Spleen (tissue), 11 donors: ENCODE results near the gene SH3BGRL2. TPM values are rescaled to one million over a fixed set of nuclear protein-coding genes. Genes with fewer than 3 reads are reported as not detected.

Experiments used
- DNase-seq: peaks from one replicate; pipeline ENCODE4 v3.0.0-alpha.2; 2020
- H3K27ac ChIP-seq, 8 donors: fragments of 200-600 bp; sonication (generic) in 7 of 8; 1 replicate in 4 of 8; 2 replicates in 4 of 8; pipeline versions ENCODE4 v1.5.0 to v1.8.0; 2016 to 2021; ENCODE audit warnings: inconsistent platforms in 4 of 8, mild to moderate bottlenecking in 4 of 8, moderate library complexity in 1 of 8
- H3K27me3 ChIP-seq, 7 donors: fragments of 200-600 bp; sonication (generic) in 6 of 7; replicated peaks in 1 of 7; 1 replicate in 4 of 7; 2 replicates in 3 of 7; pipeline versions ENCODE4 v1.5.0 to v1.8.0; 2016 to 2021; ENCODE audit warnings: inconsistent platforms in 3 of 7, mild to moderate bottlenecking in 1 of 7
- H3K36me3 ChIP-seq, 6 donors: fragments of 200-600 bp; sonication (generic) in 5 of 6; 1 replicate in 4 of 6; 2 replicates in 2 of 6; pipeline versions ENCODE4 v1.5.0 to v1.8.0; 2016 to 2021; ENCODE audit warnings: inconsistent platforms in 2 of 6
- H3K4me1 ChIP-seq, 6 donors: fragments of 200-600 bp; sonication (generic) in 5 of 6; 1 replicate in 3 of 6; 2 replicates in 3 of 6; pipeline versions ENCODE4 v1.5.0 to v1.8.0; 2016 to 2021; ENCODE audit warnings: inconsistent platforms in 3 of 6
- H3K4me3 ChIP-seq, 8 donors: fragments of 200-600 bp; sonication (generic) in 7 of 8; 1 replicate in 4 of 8; 2 replicates in 4 of 8; pipeline versions ENCODE4 v1.5.0 to v1.8.0; 2016 to 2021; ENCODE audit warnings: inconsistent platforms in 4 of 8, mild to moderate bottlenecking in 4 of 8, moderate library complexity in 2 of 8
- H3K9me3 ChIP-seq, 8 donors: fragments of 200-600 bp; sonication (generic) in 7 of 8; 1 replicate in 4 of 8; 2 replicates in 4 of 8; pipeline versions ENCODE4 v1.5.0 to v1.8.0; 2016 to 2021; ENCODE audit warnings: inconsistent platforms in 4 of 8
- CTCF ChIP-seq, 11 experiments: fragments of 200-600 bp in 7 of 11; fragments of 450-650 bp in 4 of 11; sonication (generic) in 4 of 11; IDR thresholded peaks in 8 of 11; conservative IDR thresholded peaks in 3 of 11; 1 replicate in 7 of 11; 2 replicates in 4 of 11; pipeline versions ENCODE4 v1.4.0 to v1.8.0; 2016 to 2021; ENCODE audit warnings: antibody characterized with exemption in 11 of 11, inconsistent platforms in 4 of 11, mild to moderate bottlenecking in 1 of 11
- POLR2A ChIP-seq, 3 donors: fragments of 450-650 bp; IDR thresholded peaks; one replicate each; pipeline ENCODE4 v1.5.1; 2017; ENCODE audit warnings: antibody characterized with exemption in 3 of 3, mild to moderate bottlenecking in 1 of 3
- POLR2AphosphoS5 ChIP-seq, 3 donors: sonication (generic); formaldehyde crosslinking; IDR thresholded peaks; one replicate each; pipeline ENCODE4 v1.5.1; 2017; ENCODE audit warnings: antibody characterized with exemption in 3 of 3
- WGBS, 5 donors: extraction: QIAGEN DNeasy Blood & Tissue Kit in 3 of 5; methylation state at CpG; one replicate each; pipeline versions ENCODE4 v1.1.5 to v1.1.7; 2013 to 2018; 5-methylcytosine and 5-hydroxymethylcytosine counted together
- intact Hi-C: fragments of 100-400 bp; cut with DNase I; formaldehyde crosslinking; loops from one replicate; pipeline ENCODE4 v1.15.0; 2023; ENCODE audit warnings: low total_unique reads
- polyA plus RNA-seq, 3 donors: library from polyadenylated mRNA; stranded (reverse); fragments of 200-250 nt; gene quantifications; one replicate each; pipeline ENCODE4 v1.2.1, GENCODE V29; 2013
- total RNA-seq, 7 donors: library from RNA; depleted of rRNA in 3 of 7; stranded (reverse); fragments of >200 nt in 3 of 7; fragmentation: NEBNext Ultra II Directional in 4 of 7; extraction: Animal tissue kit (Norgen Biotek cat#: 25700) in 4 of 7; gene quantifications; one replicate each; pipeline versions ENCODE4 v1.1.0 to v1.2.1, GENCODE V29; 2016 to 2021
- donor health status: healthy with polysubstance abuse.
- donor health status: DM: no; HTN: no; CAD: no; lungs with moderate emphysema.
- donor health status: DM: no; HTN: no; CAD: no.
- donor health status: Bipolar disorder and iron deficiency.
- donor health status: healthy.
- donor health status: DM: no; HTN: no; CAD: no.
- donor health status: DM: yes; HTN: yes; CAD: no.

The SH3BGRL2 gene
- total and polyA plus RNA-seq, 10 donors, result 1.8 to 24.6 (median 10.9) TPM

DNA sequence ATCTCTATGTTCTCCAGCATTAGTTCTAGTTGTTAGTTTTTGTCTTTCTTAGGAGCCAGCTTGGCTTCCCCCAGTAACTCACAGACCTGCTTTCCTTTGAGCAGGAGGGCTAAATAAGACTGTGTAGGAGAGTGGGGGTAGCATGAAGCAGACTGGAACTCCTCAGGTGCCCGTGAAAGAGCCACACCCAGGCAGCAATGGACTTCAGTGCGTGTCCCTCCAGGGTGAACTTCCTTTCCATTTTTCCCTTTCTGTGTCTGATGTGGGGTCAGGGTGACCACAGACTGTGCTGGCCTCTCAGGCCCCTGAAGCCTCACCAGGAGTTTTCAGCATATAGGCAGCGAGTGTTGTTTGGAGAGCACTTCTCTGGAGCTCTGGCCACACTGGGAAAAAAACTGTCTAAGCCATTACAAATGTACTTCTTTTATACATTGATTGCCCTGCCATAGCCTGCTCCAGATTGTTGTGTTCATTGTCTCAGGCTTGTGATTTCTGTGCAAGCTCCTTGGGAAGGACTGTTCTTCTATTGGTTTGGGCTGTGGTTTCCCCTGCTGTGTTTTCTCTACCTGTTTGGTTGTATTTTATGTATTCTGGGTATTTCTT, 55.7 kb downstream of the SH3BGRL2 start:
- Histone ChIP-seq H3K9me3 (peaks cover 0 to 5% (median 0%) of the 10 kb centered on the region in 8 donors), H3K27me3 (no peaks in the 10 kb centered on the region), H3K4me1 (no peaks in the 10 kb centered on the region), H3K27ac (no peak overlapping the region), H3K4me3 (no peak overlapping the region), H3K36me3 (no peaks in the 10 kb centered on the region)
- 61 to 90% (median 71%) methylated on average over 3 of the region's 3 CpGs for WGBS, 5 donors
- TF ChIP-seq POLR2AphosphoS5 (IDR thresholded peaks at IDR 0.05), result no peak
- no peak for TF ChIP-seq POLR2A (IDR thresholded peaks at IDR 0.05)
- TF ChIP-seq CTCF (IDR thresholded peaks at IDR 0.05 in 8 of 11, conservative IDR thresholded peaks at IDR 0.05 in 3 of 11), result no peak
- no peak for DNase-seq
- intact Hi-C loops, result no loop called here

DNA sequence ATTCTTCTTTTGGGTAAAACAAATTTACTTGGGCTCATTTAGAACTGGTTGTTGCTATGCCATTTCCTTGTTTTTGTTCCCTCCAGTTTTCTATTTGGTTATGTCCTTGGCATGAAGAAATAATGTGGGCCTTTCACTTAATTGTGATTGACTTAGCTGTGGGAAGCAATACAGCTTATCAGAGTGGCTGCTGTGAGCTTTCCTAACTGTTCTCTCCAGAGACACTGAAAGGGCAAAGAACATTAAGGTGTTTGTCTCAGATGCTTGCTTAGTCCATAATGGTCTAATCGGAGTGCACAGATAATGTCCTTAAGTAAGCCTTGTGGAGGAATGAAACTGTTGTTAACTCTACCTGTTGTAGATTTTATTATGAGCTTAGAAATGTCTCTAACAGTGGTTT, 56.6 kb downstream of the SH3BGRL2 start:
- no peak overlapping the region for H3K27ac ChIP-seq
- peaks cover 0 to 3% (median 0%) of the 10 kb centered on the region in 8 donors for H3K9me3 ChIP-seq
- H3K4me3 ChIP-seq, result no peak overlapping the region
- no peak for DNase-seq
- 84 to 98% (median 88%) methylated on average over 1 of the region's 1 CpG for WGBS, 5 donors
- TF ChIP-seq POLR2A (IDR thresholded peaks at IDR 0.05) (no peak), POLR2AphosphoS5 (IDR thresholded peaks at IDR 0.05) (no peak), CTCF (IDR thresholded peaks at IDR 0.05 in 8 of 11, conservative IDR thresholded peaks at IDR 0.05 in 3 of 11) (no peak)
- no peaks in the 10 kb centered on the region for H3K36me3 ChIP-seq
- intact Hi-C loops, result no loop called here
- no peaks in the 10 kb centered on the region for H3K4me1 ChIP-seq
- no peaks in the 10 kb centered on the region for H3K27me3 ChIP-seq

DNA sequence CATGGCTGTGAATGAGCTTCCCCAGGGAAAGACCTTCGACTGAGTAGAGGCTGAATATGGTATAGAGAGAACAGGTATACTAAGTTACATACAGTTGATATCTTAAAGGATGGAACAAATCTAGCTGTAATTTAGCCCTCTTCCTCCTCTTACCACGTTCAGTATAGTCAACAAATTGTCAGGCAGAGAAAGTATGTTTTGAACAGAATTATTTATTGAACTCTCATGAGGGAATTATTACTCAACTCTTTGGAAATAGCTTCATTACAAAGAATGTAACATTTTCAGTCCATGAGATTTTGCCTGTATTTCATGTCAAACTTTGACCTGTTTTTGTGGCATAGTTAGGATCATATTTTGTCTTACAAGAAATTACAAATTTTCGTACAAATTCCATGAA, 63.0 kb downstream of the SH3BGRL2 start:
- 69 to 79% (median 77%) methylated on average over 3 of the region's 3 CpGs for WGBS, 5 donors
- no peaks in the 10 kb centered on the region for H3K9me3 ChIP-seq
- no peak for DNase-seq
- intact Hi-C loops, result no loop called here
- H3K36me3 ChIP-seq, result no peaks in the 10 kb centered on the region
- H3K4me1 ChIP-seq, result no peaks in the 10 kb centered on the region
- no peak overlapping the region for H3K27ac ChIP-seq
- TF ChIP-seq POLR2A (IDR thresholded peaks at IDR 0.05), result no peak
- TF ChIP-seq CTCF (IDR thresholded peaks at IDR 0.05 in 8 of 11, conservative IDR thresholded peaks at IDR 0.05 in 3 of 11), result no peak
- no peak for TF ChIP-seq POLR2AphosphoS5 (IDR thresholded peaks at IDR 0.05)
- H3K4me3 ChIP-seq, result no peak overlapping the region
- no peaks in the 10 kb centered on the region for H3K27me3 ChIP-seq

- intact Hi-C loops, result no loop called here
- TF ChIP-seq POLR2A (IDR thresholded peaks at IDR 0.05), result no peak
- no peak for TF ChIP-seq CTCF (IDR thresholded peaks at IDR 0.05 in 8 of 11, conservative IDR thresholded peaks at IDR 0.05 in 3 of 11)
- TF ChIP-seq POLR2AphosphoS5 (IDR thresholded peaks at IDR 0.05), result no peak
- 83 to 94% (median 88%) methylated on average over 6 of the region's 6 CpGs for WGBS, 5 donors
- DNase-seq, result no peak
- H3K4me3 ChIP-seq, result no peak overlapping the region
- no peaks in the 10 kb centered on the region for H3K36me3 ChIP-seq
- no peak overlapping the region for H3K27ac ChIP-seq
- no peaks in the 10 kb centered on the region for H3K27me3 ChIP-seq
- no peaks in the 10 kb centered on the region for H3K4me1 ChIP-seq
- H3K9me3 ChIP-seq, result no peaks in the 10 kb centered on the region
Measured at GRCh38 chr6:79694623-79695343, 63.7 kb downstream of the SH3BGRL2 start.
